DMS 273 treated with DMSO at 0.1 percent for 48 hours (cell line): ENCODE results near the gene EPHA1.

Experiments
- DNase-seq: peaks from one replicate; lab custom pipeline; 2025; lab: John Stamatoyannopoulos, UW

The EPHA1 gene

GRCh38 chr7:143373255-143373794 is 35.3 kb downstream of the EPHA1 start:
- DNase-seq, result no peak

GRCh38 chr7:143372070-143372469 is 36.6 kb downstream of the EPHA1 start:
- peak; percentile 33 for DNase-seq

- no peak for DNase-seq
Measured at GRCh38 chr7:143369678-143370651, 38.7 kb downstream of the EPHA1 start.

- no peak for DNase-seq
Measured at GRCh38 chr7:143368387-143368786, 40.3 kb downstream of the EPHA1 start.

- DNase-seq, result no peak
Measured at GRCh38 chr7:143367972-143368371, 40.7 kb downstream of the EPHA1 start.

GRCh38 chr7:143363016-143363937 is 45.4 kb downstream of the EPHA1 start:
- no peak for DNase-seq

- DNase-seq, result no peak
Measured at GRCh38 chr7:143362131-143363015, 46.3 kb downstream of the EPHA1 start, which contains the start of gene FAM131B. Gene FAM131B, minus strand, starts transcription at chr7:143362713. Its CDS starts 110 bp downstream, at chr7:143362603.

- DNase-seq, result no peak
Measured at GRCh38 chr7:143361552-143362130, 47.0 kb downstream of the EPHA1 start.

- no peak for DNase-seq
Measured at GRCh38 chr7:143360788-143361551, 47.7 kb downstream of the EPHA1 start.

GRCh38 chr7:143359771-143360353 is 48.8 kb downstream of the EPHA1 start:
- DNase-seq, result no peak

GRCh38 chr7:143358626-143359025 is 50.0 kb downstream of the EPHA1 start:
- no peak for DNase-seq

- DNase-seq, result no peak
Measured at GRCh38 chr7:143356414-143357050, 52.1 kb downstream of the EPHA1 start.

GRCh38 chr7:143355450-143356385 is 52.9 kb downstream of the EPHA1 start:
- DNase-seq, result no peak

GRCh38 chr7:143354965-143355364 is 53.7 kb downstream of the EPHA1 start:
- no peak for DNase-seq

GRCh38 chr7:143354376-143354775 is 54.3 kb downstream of the EPHA1 start:
- DNase-seq, result no peak

- no peak for DNase-seq
Measured at GRCh38 chr7:143352531-143353002, 56.1 kb downstream of the EPHA1 start.

- no peak for DNase-seq
Measured at GRCh38 chr7:143351574-143351973, 57.1 kb downstream of the EPHA1 start.

- DNase-seq, result no peak
Measured at GRCh38 chr7:143351060-143351459, 57.6 kb downstream of the EPHA1 start.
